ENCODE results near the gene HTR2B.

DNA sequence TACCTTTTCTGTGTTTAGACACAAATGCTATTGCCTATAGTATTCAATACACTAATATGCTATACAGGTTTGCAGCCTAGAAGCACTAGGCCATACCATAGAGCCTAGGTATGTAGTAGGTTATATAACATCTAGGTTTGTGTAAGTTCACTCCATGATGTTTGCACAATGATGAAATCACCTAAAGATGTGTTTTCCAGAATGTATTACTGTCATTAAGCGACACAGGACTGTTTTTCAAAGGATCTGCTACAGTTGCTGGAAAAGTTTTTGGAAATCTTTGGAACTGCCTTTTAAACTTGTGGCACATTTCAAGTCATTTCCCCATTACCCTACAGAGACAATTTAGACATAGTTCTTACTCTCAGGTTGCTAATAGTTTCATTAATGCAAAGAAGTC lies 58.9 kb downstream of the HTR2B start:
- TF ChIP-seq, protein P1, sequence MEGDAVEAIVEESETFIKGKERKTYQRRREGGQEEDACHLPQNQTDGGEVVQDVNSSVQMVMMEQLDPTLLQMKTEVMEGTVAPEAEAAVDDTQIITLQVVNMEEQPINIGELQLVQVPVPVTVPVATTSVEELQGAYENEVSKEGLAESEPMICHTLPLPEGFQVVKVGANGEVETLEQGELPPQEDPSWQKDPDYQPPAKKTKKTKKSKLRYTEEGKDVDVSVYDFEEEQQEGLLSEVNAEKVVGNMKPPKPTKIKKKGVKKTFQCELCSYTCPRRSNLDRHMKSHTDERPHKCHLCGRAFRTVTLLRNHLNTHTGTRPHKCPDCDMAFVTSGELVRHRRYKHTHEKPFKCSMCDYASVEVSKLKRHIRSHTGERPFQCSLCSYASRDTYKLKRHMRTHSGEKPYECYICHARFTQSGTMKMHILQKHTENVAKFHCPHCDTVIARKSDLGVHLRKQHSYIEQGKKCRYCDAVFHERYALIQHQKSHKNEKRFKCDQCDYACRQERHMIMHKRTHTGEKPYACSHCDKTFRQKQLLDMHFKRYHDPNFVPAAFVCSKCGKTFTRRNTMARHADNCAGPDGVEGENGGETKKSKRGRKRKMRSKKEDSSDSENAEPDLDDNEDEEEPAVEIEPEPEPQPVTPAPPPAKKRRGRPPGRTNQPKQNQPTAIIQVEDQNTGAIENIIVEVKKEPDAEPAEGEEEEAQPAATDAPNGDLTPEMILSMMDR (IDR thresholded peaks at IDR 0.05), result no peak
- no peak for TF ChIP-seq POLR2A (IDR thresholded peaks at IDR 0.05)
